ENCODE measurements around the gene LMOD2. TPM values are rescaled to one million over a fixed set of nuclear protein-coding genes. Genes with fewer than 3 reads are reported as not detected.

LMOD2 gene
- total and polyA plus RNA-seq, 9 of the 15 experiments (the other 6 are each of a cell fraction or from before 2014, with no cell fraction given) = 0.04 TPM; not detected in 8

DNA sequence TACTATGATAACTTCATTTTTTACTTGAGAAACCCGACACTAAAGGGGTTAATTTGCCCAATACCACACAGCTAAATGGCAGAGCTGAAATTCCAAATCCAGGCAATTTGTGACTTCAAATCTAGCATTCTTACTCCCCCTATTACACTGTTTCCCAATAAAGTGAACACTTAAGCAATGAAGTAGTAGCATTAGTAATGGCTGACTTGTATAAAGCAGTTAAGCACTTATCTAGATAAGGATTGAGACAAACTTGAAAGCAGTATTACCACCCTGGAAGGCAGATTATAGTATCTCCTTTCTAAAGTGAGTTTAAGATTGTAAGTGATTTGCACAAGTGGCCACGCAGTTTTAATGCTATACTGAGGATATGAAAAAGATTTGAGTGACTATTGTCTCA is 53.9 kb downstream of the LMOD2 start (continued):
- no peak for TF ChIP-seq ZNF124 (CRISPR knock-in tag; IDR thresholded peaks at IDR 0.05)
- no peak for TF ChIP-seq ATF7 (IDR thresholded peaks at IDR 0.05)
- no peak for TF ChIP-seq CEBPG (CRISPR knock-in tag; IDR thresholded peaks at IDR 0.05)
- peak; percentile 57 to 74; a peak in 3 of 4 replicates for TF ChIP-seq CEBPG (tag; conservative IDR thresholded peaks at IDR 0.05 in 1 of 2, IDR thresholded peaks at IDR 0.05 in 1 of 2)

DNA sequence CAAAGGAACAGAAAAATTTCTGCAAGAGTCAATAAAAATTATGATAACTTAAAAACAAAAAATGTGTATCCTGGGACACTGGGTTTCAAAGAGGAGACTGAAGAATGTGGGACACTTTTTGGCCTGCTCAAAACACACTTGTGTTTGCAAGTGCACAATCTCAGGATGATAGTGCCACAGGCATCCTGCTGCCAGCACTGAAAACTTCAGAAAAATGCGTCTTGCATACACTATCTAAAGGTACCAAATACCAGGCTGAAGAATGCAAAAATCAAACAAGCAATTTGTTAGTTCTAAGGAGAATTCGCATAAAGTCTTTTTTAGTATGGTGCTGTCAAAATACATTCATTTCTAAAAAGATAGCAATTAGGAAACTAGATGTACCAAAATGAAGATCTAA is 55.0 kb downstream of the LMOD2 start:
- WGBS (ENCODE audit: insufficient coverage, low coverage, missing lambda C conversion rate) = 44% methylated on average over 2 of the region's 2 CpGs
- peak; percentile 56 for FAIRE-seq
- no peaks in the 10 kb centered on the region; the same call in 1 of the 2 replicates for H4K20me1 ChIP-seq (replicated peaks; ENCODE audit: control insufficient read depth, insufficient read depth, low read length)
- no peak for DNase-seq (ENCODE audit: extremely low read depth in 1 of 4, low spot score in 3 of 4)
- H3K9me1 ChIP-seq (ENCODE audit: control insufficient read depth, insufficient read depth, low read length) = no peaks in the 10 kb centered on the region
- BruUV-seq (replicated peaks) = no TSS peak
- H3K9me3 ChIP-seq (replicated peaks; ENCODE audit: control insufficient read depth, insufficient read depth, low read depth, low read length) = no peaks in the 10 kb centered on the region
- in situ Hi-C loops (cut with MboI) (no loop called here), intact Hi-C loops (cut with micrococcal nuclease) (loop anchor here (1.0 to 5.0 kb wide), 2 partner anchors 37 to 77 kb away; no protein-coding TSS in a partner anchor)
- H3K4me2 ChIP-seq (ENCODE audit: insufficient read depth, low read length) = no peak overlapping the region
- peak overlapping the region; percentile 3; the same call in 1 of the 3 replicates for H3K27ac ChIP-seq (ENCODE audit: extremely low read depth, low read depth, low read length)
- H3K4me1 ChIP-seq (replicated peaks in 1 of 2; ENCODE audit: control insufficient read depth in 2 of 2, insufficient read depth in 2 of 2, low read length in 2 of 2) = peaks cover 0 to 54% of the 10 kb centered on the region in 2 experiments; a peak in 3 of 5 replicates
- POLR2A ChIA-PET = no interaction called here
- H3K36me3 ChIP-seq (ENCODE audit: control insufficient read depth, insufficient read depth, low read length) = peaks cover 46% of the 10 kb centered on the region
- peaks cover 72% of the 10 kb centered on the region for H3K79me2 ChIP-seq (ENCODE audit: control insufficient read depth, insufficient read depth, low read length)
- CTCF ChIA-PET (ENCODE audit: low intra/inter-chr PET ratio) = no interaction called here
- TF ChIP-seq, protein P1, sequence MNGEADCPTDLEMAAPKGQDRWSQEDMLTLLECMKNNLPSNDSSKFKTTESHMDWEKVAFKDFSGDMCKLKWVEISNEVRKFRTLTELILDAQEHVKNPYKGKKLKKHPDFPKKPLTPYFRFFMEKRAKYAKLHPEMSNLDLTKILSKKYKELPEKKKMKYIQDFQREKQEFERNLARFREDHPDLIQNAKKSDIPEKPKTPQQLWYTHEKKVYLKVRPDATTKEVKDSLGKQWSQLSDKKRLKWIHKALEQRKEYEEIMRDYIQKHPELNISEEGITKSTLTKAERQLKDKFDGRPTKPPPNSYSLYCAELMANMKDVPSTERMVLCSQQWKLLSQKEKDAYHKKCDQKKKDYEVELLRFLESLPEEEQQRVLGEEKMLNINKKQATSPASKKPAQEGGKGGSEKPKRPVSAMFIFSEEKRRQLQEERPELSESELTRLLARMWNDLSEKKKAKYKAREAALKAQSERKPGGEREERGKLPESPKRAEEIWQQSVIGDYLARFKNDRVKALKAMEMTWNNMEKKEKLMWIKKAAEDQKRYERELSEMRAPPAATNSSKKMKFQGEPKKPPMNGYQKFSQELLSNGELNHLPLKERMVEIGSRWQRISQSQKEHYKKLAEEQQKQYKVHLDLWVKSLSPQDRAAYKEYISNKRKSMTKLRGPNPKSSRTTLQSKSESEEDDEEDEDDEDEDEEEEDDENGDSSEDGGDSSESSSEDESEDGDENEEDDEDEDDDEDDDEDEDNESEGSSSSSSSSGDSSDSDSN (IDR thresholded peaks at IDR 0.05; ENCODE audit: borderline replicate concordance in 1 of 2, low read depth in 2 of 2, low read length in 2 of 2) = 0 out of 4 replicates have a peak, but pooled peaks of 1 of the 2 experiments have one; percentile 26
- TF ChIP-seq, protein P2, sequence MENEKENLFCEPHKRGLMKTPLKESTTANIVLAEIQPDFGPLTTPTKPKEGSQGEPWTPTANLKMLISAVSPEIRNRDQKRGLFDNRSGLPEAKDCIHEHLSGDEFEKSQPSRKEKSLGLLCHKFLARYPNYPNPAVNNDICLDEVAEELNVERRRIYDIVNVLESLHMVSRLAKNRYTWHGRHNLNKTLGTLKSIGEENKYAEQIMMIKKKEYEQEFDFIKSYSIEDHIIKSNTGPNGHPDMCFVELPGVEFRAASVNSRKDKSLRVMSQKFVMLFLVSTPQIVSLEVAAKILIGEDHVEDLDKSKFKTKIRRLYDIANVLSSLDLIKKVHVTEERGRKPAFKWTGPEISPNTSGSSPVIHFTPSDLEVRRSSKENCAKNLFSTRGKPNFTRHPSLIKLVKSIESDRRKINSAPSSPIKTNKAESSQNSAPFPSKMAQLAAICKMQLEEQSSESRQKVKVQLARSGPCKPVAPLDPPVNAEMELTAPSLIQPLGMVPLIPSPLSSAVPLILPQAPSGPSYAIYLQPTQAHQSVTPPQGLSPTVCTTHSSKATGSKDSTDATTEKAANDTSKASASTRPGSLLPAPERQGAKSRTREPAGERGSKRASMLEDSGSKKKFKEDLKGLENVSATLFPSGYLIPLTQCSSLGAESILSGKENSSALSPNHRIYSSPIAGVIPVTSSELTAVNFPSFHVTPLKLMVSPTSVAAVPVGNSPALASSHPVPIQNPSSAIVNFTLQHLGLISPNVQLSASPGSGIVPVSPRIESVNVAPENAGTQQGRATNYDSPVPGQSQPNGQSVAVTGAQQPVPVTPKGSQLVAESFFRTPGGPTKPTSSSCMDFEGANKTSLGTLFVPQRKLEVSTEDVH (IDR thresholded peaks at IDR 0.05; ENCODE audit: low read depth, partially characterized antibody) = no peak
- H2AFZ ChIP-seq (ENCODE audit: low read depth, low read length) = no peak overlapping the region
- ATAC-seq = peak; percentile 32
- no peaks in the 10 kb centered on the region for H3K27me3 ChIP-seq (ENCODE audit: control insufficient read depth in 2 of 2, insufficient read depth in 2 of 2, low read length in 2 of 2)
- H3K9ac ChIP-seq (ENCODE audit: insufficient read depth in 1 of 2, low read depth in 2 of 2, low read length in 2 of 2) = peak overlapping the region in 1 of 2 experiments; percentile 17; a peak in 1 of 4 replicates
- H3K4me3 ChIP-seq = no peak overlapping the region
